HEK293 (cell line): Measurements from ENCODE around the gene NAV2.

Source experiments
- CTCF ChIA-PET: fragments of 350-600 bp; formaldehyde crosslinking; extraction: SDS; loops from one replicate; lab custom pipeline; 2021; ENCODE audit warnings: antibody characterized with exemption; lab: Yijun Ruan, JAX
- POLR2A ChIA-PET: fragments of 300-600 bp; formaldehyde crosslinking; extraction: SDS; loops from one replicate; lab custom pipeline; 2020; ENCODE audit warnings: antibody characterized with exemption, inconsistent platforms; lab: Yijun Ruan, JAX
- H3K27ac ChIP-seq: fragments of 200-500 bp; sonication (Bioruptor generic); 2 replicates; pipeline ENCODE4 v1.5.1; 2014; ENCODE audit warnings: low read depth, low read length, control low read depth, inconsistent platforms; ENCODE audit errors: extremely low read depth
- H3K36me3 ChIP-seq, 2 experiments: fragments of 200-500 bp in 1 of 2; sonication (Bioruptor generic) in 1 of 2; 1 replicate in 1 of 2; 2 replicates in 1 of 2; pipeline ENCODE4 v1.5.1; 2014 to 2017; ENCODE audit warnings: inconsistent platforms in 2 of 2, low read length in 2 of 2; ENCODE audit not compliant: control insufficient read depth in 2 of 2, insufficient read depth in 1 of 2
- H3K4me1 ChIP-seq: fragments of 200-500 bp; sonication (Bioruptor generic); 2 replicates; pipeline ENCODE4 v1.5.1; 2014; ENCODE audit warnings: mild to moderate bottlenecking, low read length, inconsistent platforms; ENCODE audit not compliant: control insufficient read depth, insufficient read depth
- H3K4me3 ChIP-seq: 2 replicates; pipeline ENCODE4 v1.5.1; 2011; ENCODE audit warnings: low read depth, mild to moderate bottlenecking, control low read depth, low read length, moderate library complexity
- H3K9me3 ChIP-seq: fragments of 200-500 bp; sonication (Bioruptor generic); 2 replicates; pipeline ENCODE4 v1.5.1; 2014; ENCODE audit warnings: low read depth, low read length, inconsistent platforms; ENCODE audit not compliant: control insufficient read depth, insufficient read depth
- FEZF1 ChIP-seq: fragments of 450-650 bp; formaldehyde crosslinking; IDR thresholded peaks from 2 replicates; pipeline ENCODE4 v1.5.1; 2016; ENCODE audit warnings: missing biosample characterization, missing genetic modification characterization
- GFI1B ChIP-seq: fragments of 450-650 bp; formaldehyde crosslinking; IDR thresholded peaks from 2 replicates; pipeline ENCODE4 v1.5.1; 2016; ENCODE audit warnings: missing biosample characterization, missing genetic modification characterization
- HOXC10 ChIP-seq: sonication (generic); formaldehyde crosslinking; IDR thresholded peaks from 2 replicates; pipeline ENCODE4 v1.8.1; 2023; ENCODE audit warnings: mild to moderate bottlenecking, missing genetic modification reagents
- IKZF3 ChIP-seq: fragments of 450-650 bp; IDR thresholded peaks from 2 replicates; pipeline ENCODE4 v1.5.0; 2018; ENCODE audit warnings: missing biosample characterization, mild to moderate bottlenecking, missing genetic modification characterization, moderate library complexity
- INSM2 ChIP-seq: fragments of 450-650 bp; formaldehyde crosslinking; IDR thresholded peaks from 2 replicates; pipeline ENCODE4 v1.5.1; 2016; ENCODE audit warnings: missing biosample characterization, missing genetic modification characterization
- MEIS1 ChIP-seq: sonication (generic); formaldehyde crosslinking; IDR thresholded peaks from 2 replicates; pipeline ENCODE4 v1.8.1; 2022; ENCODE audit warnings: missing genetic modification reagents, mild to moderate bottlenecking, borderline replicate concordance
- OSR2 ChIP-seq: fragments of 450-650 bp; formaldehyde crosslinking; IDR thresholded peaks from 2 replicates; pipeline ENCODE4 v1.5.1; 2016; ENCODE audit warnings: missing biosample characterization, missing genetic modification characterization
- PRDM2 ChIP-seq: fragments of 450-650 bp; formaldehyde crosslinking; IDR thresholded peaks from 2 replicates; pipeline ENCODE4 v1.5.1; 2016; ENCODE audit warnings: missing biosample characterization, missing genetic modification characterization, borderline replicate concordance
- RBAK ChIP-seq: fragments of 450-650 bp; formaldehyde crosslinking; IDR thresholded peaks from 2 replicates; pipeline ENCODE4 v1.5.1; 2016; ENCODE audit warnings: missing biosample characterization, missing genetic modification characterization
- REPIN1 ChIP-seq: fragments of 450-650 bp; formaldehyde crosslinking; IDR thresholded peaks from 2 replicates; pipeline ENCODE4 v1.5.1; 2017; ENCODE audit warnings: missing biosample characterization, missing genetic modification characterization, low read depth
- SCRT2 ChIP-seq: fragments of 450-650 bp; formaldehyde crosslinking; IDR thresholded peaks from 2 replicates; pipeline ENCODE4 v1.5.1; 2016; ENCODE audit warnings: missing biosample characterization, missing genetic modification characterization
- SP7 ChIP-seq: fragments of 450-650 bp; formaldehyde crosslinking; IDR thresholded peaks from 2 replicates; pipeline ENCODE4 v1.5.1; 2016; ENCODE audit warnings: missing biosample characterization, missing genetic modification characterization
- ZEB2 ChIP-seq: fragments of 450-650 bp; formaldehyde crosslinking; IDR thresholded peaks from 2 replicates; pipeline ENCODE4 v1.5.1; 2016; ENCODE audit warnings: missing biosample characterization, missing genetic modification characterization
- ZFHX2 ChIP-seq: fragments of 450-650 bp; formaldehyde crosslinking; conservative IDR thresholded peaks from 2 replicates; pipeline ENCODE4 v1.5.1; 2016; ENCODE audit warnings: missing biosample characterization, missing genetic modification characterization
- ZFP37 ChIP-seq: fragments of 450-650 bp; formaldehyde crosslinking; IDR thresholded peaks from 2 replicates; pipeline ENCODE4 v1.5.1; 2016; ENCODE audit warnings: missing biosample characterization, missing genetic modification characterization
- ZNF214 ChIP-seq: fragments of 450-650 bp; formaldehyde crosslinking; IDR thresholded peaks from 2 replicates; pipeline ENCODE4 v1.5.1; 2017; ENCODE audit warnings: missing biosample characterization, mild to moderate bottlenecking, missing genetic modification characterization, borderline replicate concordance
- ZNF341 ChIP-seq: fragments of 450-650 bp; formaldehyde crosslinking; IDR thresholded peaks from 2 replicates; pipeline ENCODE4; 2016; ENCODE audit warnings: low read depth, missing biosample characterization, missing genetic modification characterization
- ZNF354C ChIP-seq: fragments of 450-650 bp; formaldehyde crosslinking; IDR thresholded peaks from 2 replicates; pipeline ENCODE4 v1.5.1; 2016; ENCODE audit warnings: missing biosample characterization, missing genetic modification characterization, low read depth, borderline replicate concordance
- ZNF433 ChIP-seq: fragments of 450-650 bp; formaldehyde crosslinking; IDR thresholded peaks from 2 replicates; pipeline ENCODE4 v1.5.1; 2016; ENCODE audit warnings: missing biosample characterization, missing genetic modification characterization, low read depth
- ZNF510 ChIP-seq: fragments of 450-650 bp; formaldehyde crosslinking; IDR thresholded peaks from 2 replicates; pipeline ENCODE4 v1.5.1; 2018; ENCODE audit warnings: mild to moderate bottlenecking, missing genetic modification characterization, missing biosample characterization; ENCODE audit not compliant: insufficient replicate concordance
- ZNF624 ChIP-seq: fragments of 450-650 bp; formaldehyde crosslinking; IDR thresholded peaks from 2 replicates; pipeline ENCODE4 v1.5.1; 2017; ENCODE audit warnings: missing biosample characterization, missing genetic modification characterization
- ZNF776 ChIP-seq: fragments of 450-650 bp; formaldehyde crosslinking; IDR thresholded peaks from 2 replicates; pipeline ENCODE4 v1.5.0; 2017; ENCODE audit warnings: missing biosample characterization, missing genetic modification characterization, borderline replicate concordance
- ZNF792 ChIP-seq: fragments of 450-650 bp; formaldehyde crosslinking; IDR thresholded peaks from 2 replicates; pipeline ENCODE4 v1.5.1; 2016; ENCODE audit warnings: missing biosample characterization, missing genetic modification characterization
- ZNF843 ChIP-seq: fragments of 450-650 bp; formaldehyde crosslinking; IDR thresholded peaks from 2 replicates; pipeline ENCODE4 v1.5.1; 2016; ENCODE audit warnings: missing biosample characterization, missing genetic modification characterization
- TF ChIP-seq, protein P1 (sequence below): IDR thresholded peaks from 2 replicates; pipeline ENCODE4 v1.6.1; 2011; ENCODE audit warnings: mild to moderate bottlenecking, low read depth, low read length, borderline replicate concordance

NAV2 gene

DNA sequence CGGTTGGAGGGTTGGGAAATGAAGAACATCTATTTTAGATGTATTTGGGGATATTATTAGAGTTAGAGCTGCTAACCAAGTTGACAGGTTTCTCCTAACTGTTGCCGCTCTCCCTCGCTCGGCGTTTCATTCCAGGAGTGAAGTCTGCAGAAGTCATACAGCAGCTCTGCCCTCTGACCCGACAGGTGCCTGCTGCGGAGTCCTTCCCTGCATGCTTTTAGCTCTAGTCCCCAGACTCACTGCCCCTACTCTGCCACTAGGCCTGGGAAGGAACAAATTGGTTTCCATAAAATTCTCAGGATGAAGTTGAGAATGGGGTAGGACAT lies 322.7 kb downstream of the NAV2 start:
- TF ChIP-seq HOXC10 (CRISPR knock-in tag) = no peak
- peak; percentile 53; the same call in 1 of the 2 replicates for TF ChIP-seq SCRT2 (tag by site-specific recombination)
- no peak for TF ChIP-seq PRDM2 (tag by site-specific recombination)
- ChIA-PET POLR2A (interaction anchor here (0.8 to 1.0 kb wide), 2 partner anchors 13 to 24 kb away, joined by 3 to 8 read pairs; no protein-coding TSS in a partner anchor), CTCF (interaction anchor here (0.7 to 1.0 kb wide), 5 partner anchors 11 to 146 kb away, joined by 3 to 5 read pairs (median 3); no protein-coding TSS in a partner anchor)
- Histone ChIP-seq H3K27ac (no peak overlapping the region), H3K36me3 (peaks cover 0 to 9% of the 10 kb centered on the region in 2 experiments; a peak in 1 of 3 replicates), H3K4me3 (no peak overlapping the region), H3K4me1 (peaks cover 10% of the 10 kb centered on the region; the same call in 1 of the 2 replicates), H3K9me3 (no peaks in the 10 kb centered on the region)

- ChIA-PET CTCF (interaction anchor here (0.7 to 1.0 kb wide), 5 partner anchors 10 to 145 kb away, joined by 3 to 4 read pairs (median 3); no protein-coding TSS in a partner anchor), POLR2A (interaction anchor here (0.8 to 1.0 kb wide), 2 partner anchors 13 to 25 kb away, joined by 3 to 8 read pairs; no protein-coding TSS in a partner anchor)
- H3K36me3 ChIP-seq = peaks cover 0 to 10% of the 10 kb centered on the region in 2 experiments; a peak in 1 of 3 replicates
- no peaks in the 10 kb centered on the region for H3K9me3 ChIP-seq
- no peak overlapping the region; the same call in 1 of the 2 replicates for H3K27ac ChIP-seq
- no peak overlapping the region for H3K4me3 ChIP-seq
- peaks cover 10% of the 10 kb centered on the region; the same call in 1 of the 2 replicates for H3K4me1 ChIP-seq
- peak; percentile 63; the same call in 1 of the 2 replicates for TF ChIP-seq GFI1B
- no peak for TF ChIP-seq ZNF792 (tag by site-specific recombination)
- TF ChIP-seq ZEB2 (tag by site-specific recombination) = peak; percentile 79
- peak; percentile 77; the same call in 1 of the 2 replicates for TF ChIP-seq MEIS1 (CRISPR knock-in tag)
- no peak for TF ChIP-seq ZNF214
- TF ChIP-seq INSM2 = no peak; the same call in 1 of the 2 replicates
- no peak for TF ChIP-seq REPIN1 (tag by site-specific recombination)
- TF ChIP-seq OSR2 = peak; percentile 81
- no peak for TF ChIP-seq ZNF354C (tag by site-specific recombination)
- TF ChIP-seq ZNF843 (tag by site-specific recombination) = 0 out of 2 replicates have a peak, but pooled peaks have one; percentile 19
- 0 out of 2 replicates have a peak, but pooled peaks have one; percentile 40 for TF ChIP-seq ZFP37 (tag by site-specific recombination)
- 0 out of 2 replicates have a peak, but pooled peaks have one; percentile 50 for TF ChIP-seq SP7 (tag by site-specific recombination)
- TF ChIP-seq RBAK (tag by site-specific recombination) = no peak
- no peak for TF ChIP-seq ZNF433 (tag by site-specific recombination)
- no peak for TF ChIP-seq FEZF1
- TF ChIP-seq ZNF624 = no peak
- TF ChIP-seq ZNF510 = no peak
- no peak for TF ChIP-seq ZFHX2 (tag by site-specific recombination)
- peak; percentile 21; the same call in 1 of the 2 replicates for TF ChIP-seq IKZF3 (tag by site-specific recombination)
- peak; percentile 16; the same call in 1 of the 2 replicates for TF ChIP-seq ZNF341 (tag by site-specific recombination)
- TF ChIP-seq, protein P1, sequence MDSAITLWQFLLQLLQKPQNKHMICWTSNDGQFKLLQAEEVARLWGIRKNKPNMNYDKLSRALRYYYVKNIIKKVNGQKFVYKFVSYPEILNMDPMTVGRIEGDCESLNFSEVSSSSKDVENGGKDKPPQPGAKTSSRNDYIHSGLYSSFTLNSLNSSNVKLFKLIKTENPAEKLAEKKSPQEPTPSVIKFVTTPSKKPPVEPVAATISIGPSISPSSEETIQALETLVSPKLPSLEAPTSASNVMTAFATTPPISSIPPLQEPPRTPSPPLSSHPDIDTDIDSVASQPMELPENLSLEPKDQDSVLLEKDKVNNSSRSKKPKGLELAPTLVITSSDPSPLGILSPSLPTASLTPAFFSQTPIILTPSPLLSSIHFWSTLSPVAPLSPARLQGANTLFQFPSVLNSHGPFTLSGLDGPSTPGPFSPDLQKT = no peak
- TF ChIP-seq ZNF776 = no peak
Measured at GRCh38 chr11:20035701-20036601, 323.3 kb downstream of the NAV2 start.
